C4-2B (cell line): Measurements from ENCODE around the gene SPTB.

Source experiments
- ZFX ChIP-seq: fragments of 450-650 bp; IDR thresholded peaks from 2 replicates; pipeline ENCODE4 v1.6.1; 2017
- TF ChIP-seq, protein P1 (sequence below): fragments of 450-650 bp; conservative IDR thresholded peaks from 2 replicates; pipeline ENCODE4 v1.5.1; 2017; ENCODE audit warnings: mild to moderate bottlenecking

DNA sequence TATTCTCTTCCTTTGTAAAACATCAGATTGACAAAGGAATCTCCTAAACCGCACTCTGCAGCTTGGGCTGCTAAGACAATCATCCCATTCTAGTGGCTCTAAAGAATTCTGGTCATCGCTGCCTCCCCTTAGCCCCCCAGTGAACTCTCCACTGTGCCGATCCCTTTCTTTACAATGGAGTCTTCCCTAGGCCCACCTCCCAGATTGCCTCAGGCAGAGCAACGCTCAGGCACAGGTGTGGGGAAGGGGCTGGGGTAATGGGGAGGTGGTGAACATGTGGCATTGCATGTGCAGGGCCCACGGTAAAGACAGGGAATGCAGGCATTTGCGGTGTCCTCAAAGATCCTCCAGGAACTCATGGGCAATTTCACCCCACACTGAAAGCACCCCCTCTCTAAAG is 89.2 kb downstream of the SPTB start:
- TF ChIP-seq, protein P1, sequence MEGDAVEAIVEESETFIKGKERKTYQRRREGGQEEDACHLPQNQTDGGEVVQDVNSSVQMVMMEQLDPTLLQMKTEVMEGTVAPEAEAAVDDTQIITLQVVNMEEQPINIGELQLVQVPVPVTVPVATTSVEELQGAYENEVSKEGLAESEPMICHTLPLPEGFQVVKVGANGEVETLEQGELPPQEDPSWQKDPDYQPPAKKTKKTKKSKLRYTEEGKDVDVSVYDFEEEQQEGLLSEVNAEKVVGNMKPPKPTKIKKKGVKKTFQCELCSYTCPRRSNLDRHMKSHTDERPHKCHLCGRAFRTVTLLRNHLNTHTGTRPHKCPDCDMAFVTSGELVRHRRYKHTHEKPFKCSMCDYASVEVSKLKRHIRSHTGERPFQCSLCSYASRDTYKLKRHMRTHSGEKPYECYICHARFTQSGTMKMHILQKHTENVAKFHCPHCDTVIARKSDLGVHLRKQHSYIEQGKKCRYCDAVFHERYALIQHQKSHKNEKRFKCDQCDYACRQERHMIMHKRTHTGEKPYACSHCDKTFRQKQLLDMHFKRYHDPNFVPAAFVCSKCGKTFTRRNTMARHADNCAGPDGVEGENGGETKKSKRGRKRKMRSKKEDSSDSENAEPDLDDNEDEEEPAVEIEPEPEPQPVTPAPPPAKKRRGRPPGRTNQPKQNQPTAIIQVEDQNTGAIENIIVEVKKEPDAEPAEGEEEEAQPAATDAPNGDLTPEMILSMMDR: no peak
- TF ChIP-seq ZFX: no peak
